ENCODE measurements around the gene CST6.

DNA sequence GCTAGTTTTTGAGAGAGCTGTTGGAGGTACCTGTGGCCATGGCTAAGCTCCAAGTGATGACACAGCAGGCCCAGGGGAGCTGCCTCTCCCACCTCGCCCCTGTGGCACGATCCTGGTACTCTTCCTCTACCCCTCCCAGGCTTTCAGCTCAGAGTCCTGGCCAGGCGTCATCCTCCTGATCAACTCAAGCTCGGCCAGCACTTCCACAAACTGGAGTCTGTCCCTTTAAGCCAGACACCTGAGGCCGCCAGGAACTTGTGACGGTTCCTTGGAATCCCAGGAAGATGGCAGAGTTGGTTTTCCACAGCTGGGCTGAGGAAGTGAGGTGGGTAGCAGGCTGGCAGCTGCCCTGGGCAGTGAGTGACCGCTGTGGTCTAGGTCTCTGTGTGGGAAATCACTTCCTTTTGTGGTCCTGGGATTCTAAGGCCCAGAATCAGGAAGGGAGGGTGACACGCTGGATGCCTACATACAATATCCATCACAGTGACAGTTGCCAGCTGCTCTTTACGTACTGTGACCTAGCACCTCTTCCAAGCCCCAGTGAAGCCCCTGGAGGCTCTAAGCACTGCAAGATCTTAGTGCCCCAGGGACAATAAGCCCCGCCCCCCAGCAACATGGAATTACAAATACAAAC is 3.2 kb upstream of the CST6 start:
- TF ChIP-seq POLR2A (IDR thresholded peaks at IDR 0.05): no peak
- no peak for TF ChIP-seq CTCF (IDR thresholded peaks at IDR 0.05)

Measured in thyroid gland (tissue), 4 donors.